ENCODE data around the gene ACTR6. TPM values are rescaled to one million over a fixed set of nuclear protein-coding genes. Genes with fewer than 3 reads are reported as not detected.
"Not testable (repeated sequence)": the region's sequence is repeated elsewhere in the genome, so short reads cannot be mapped to it uniquely, and the experiment has no call there.

Gene ACTR6
- total RNA-seq, 1 experiment from 2014 or later = 26.9 TPM

DNA sequence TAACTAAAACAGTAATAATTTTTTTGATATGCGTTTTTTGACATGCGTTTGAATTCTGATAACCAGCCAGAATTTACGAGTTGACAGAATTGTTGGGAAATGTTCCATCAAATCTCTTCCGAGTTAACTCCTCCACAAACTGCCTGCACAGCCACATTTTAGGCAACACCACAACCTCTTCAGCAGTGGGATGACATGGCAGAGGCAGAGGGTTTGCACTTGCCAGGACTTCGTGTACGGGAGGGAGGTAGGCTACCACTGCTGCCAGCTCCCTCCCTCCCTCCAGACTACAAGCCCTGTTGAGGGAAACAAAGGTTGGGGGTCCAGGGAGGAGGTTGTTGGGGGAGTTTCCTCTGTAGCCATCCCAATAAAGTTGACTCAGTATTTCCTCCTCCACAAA lies 14.5 kb upstream of the ACTR6 start:
- H4K20me1 ChIP-seq (ENCODE audit: insufficient read depth) = no peaks in the 10 kb centered on the region; the same call in 1 of the 2 replicates
- H3K27ac ChIP-seq = no peak overlapping the region
- no peaks in the 10 kb centered on the region for H3K9me2 ChIP-seq (ENCODE audit: insufficient read depth)
- H3F3A ChIP-seq (ENCODE audit: insufficient read depth, low read depth) = no peaks in the 10 kb centered on the region
- H3K4me1 ChIP-seq (replicated peaks; ENCODE audit: insufficient read depth) = no peaks in the 10 kb centered on the region
- no peaks in the 10 kb centered on the region for H3K36me3 ChIP-seq (ENCODE audit: low read depth)
- H2AFZ ChIP-seq = no peak overlapping the region
- ChIA-PET CTCF (no interaction called here), POLR2A (ENCODE audit: unreplicated experiment) (no interaction called here)
- no peak for DNase-seq
- H3K79me2 ChIP-seq (ENCODE audit: low read depth) = no peaks in the 10 kb centered on the region
- H3K4me2 ChIP-seq = no peak overlapping the region
- intact Hi-C loops (cut with micrococcal nuclease; ENCODE audit: unreplicated experiment) = no loop called here
- TF ChIP-seq EZH2 (IDR thresholded peaks at IDR 0.05; ENCODE audit: low read depth) (no peak), CTCF (conservative IDR thresholded peaks at IDR 0.05) (no peak)
- no peaks in the 10 kb centered on the region for H3K27me3 ChIP-seq (ENCODE audit: insufficient read depth, low read depth)
- no peaks in the 10 kb centered on the region for H3K9me3 ChIP-seq (ENCODE audit: insufficient read depth, low read depth)
- no peak overlapping the region for H3K4me3 ChIP-seq
- no TSS peak for BruUV-seq (replicated peaks)

DNA sequence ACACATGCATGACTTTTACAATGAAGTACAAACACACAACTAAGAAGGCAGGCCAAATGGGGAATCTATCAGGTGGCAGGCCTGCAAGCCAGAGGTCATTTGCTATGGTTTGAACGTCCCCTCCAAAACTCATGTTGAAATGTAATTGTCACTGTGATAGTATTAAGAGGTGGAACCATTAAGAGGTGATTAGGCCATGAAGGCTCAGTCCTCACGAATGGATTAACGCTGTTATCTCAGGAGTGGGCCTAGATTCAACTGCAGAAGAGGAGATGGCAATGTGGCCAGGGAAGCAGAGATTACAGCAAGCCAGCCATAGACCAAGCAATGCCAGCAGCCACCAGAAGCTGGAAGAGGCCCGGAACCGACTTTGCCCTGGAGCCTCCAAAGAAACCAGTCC lies 13.5 kb upstream of the ACTR6 start:
- no TSS peak for BruUV-seq (replicated peaks)
- Histone ChIP-seq H3K4me2 (no peak overlapping the region), H3K79me2 (ENCODE audit: low read depth) (no peaks in the 10 kb centered on the region), H3F3A (ENCODE audit: insufficient read depth, low read depth) (no peaks in the 10 kb centered on the region), H3K36me3 (ENCODE audit: low read depth) (no peaks in the 10 kb centered on the region), H3K9me2 (ENCODE audit: insufficient read depth) (no peaks in the 10 kb centered on the region), H3K27ac (no peak overlapping the region), H4K20me1 (ENCODE audit: insufficient read depth) (no peaks in the 10 kb centered on the region; the same call in 1 of the 2 replicates), H3K4me3 (no peak overlapping the region), H3K27me3 (ENCODE audit: insufficient read depth, low read depth) (no peaks in the 10 kb centered on the region), H3K9me3 (ENCODE audit: insufficient read depth, low read depth) (no peaks in the 10 kb centered on the region), H2AFZ (no peak overlapping the region), H3K4me1 (replicated peaks; ENCODE audit: insufficient read depth) (no peaks in the 10 kb centered on the region)
- intact Hi-C loops (cut with micrococcal nuclease; ENCODE audit: unreplicated experiment) = no loop called here
- TF ChIP-seq EZH2 (IDR thresholded peaks at IDR 0.05; ENCODE audit: low read depth) (no peak), CTCF (conservative IDR thresholded peaks at IDR 0.05) (no peak)
- POLR2A ChIA-PET (ENCODE audit: unreplicated experiment) = no interaction called here
- CTCF ChIA-PET = no interaction called here
- DNase-seq = no peak

DNA sequence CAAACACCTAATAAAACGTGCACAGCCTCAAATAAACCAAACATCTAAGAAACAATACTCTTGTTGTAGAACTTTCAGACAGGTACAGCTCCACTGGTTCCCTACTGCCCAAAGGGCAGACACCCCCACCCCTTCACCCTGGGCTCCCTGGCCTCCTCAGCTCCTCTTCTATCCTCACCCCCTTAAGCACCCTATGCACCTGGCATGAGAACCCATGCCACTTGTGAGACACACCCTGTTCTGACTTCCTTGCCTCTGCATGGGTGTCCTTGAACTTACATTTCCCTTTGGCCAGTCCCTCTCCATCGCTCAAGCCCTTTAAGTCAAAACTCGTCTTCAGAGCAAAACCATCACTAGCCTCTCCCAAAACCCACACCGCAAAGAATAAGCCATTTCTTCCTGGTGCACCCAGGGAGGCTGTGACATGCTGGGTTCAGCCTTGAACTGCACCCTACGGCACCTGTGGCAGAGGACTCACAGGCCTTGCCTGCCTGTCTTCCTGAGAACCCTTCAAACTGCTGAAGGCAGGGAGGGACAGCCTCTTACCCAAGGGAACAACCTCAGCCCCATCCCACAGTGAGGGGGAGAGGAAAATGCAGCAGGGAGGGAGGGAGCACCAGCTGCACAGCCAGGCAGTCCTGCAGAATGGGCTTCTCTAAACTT lies 12.6 kb upstream of the ACTR6 start:
- Histone ChIP-seq H4K20me1 (ENCODE audit: insufficient read depth) (no peaks in the 10 kb centered on the region; the same call in 1 of the 2 replicates), H3K4me2 (no peak overlapping the region), H3K9me2 (ENCODE audit: insufficient read depth) (no peaks in the 10 kb centered on the region), H3K4me1 (replicated peaks; ENCODE audit: insufficient read depth) (no peaks in the 10 kb centered on the region), H3K4me3 (no peak overlapping the region), H3F3A (ENCODE audit: insufficient read depth, low read depth) (no peaks in the 10 kb centered on the region), H2AFZ (no peak overlapping the region), H3K27ac (no peak overlapping the region), H3K27me3 (ENCODE audit: insufficient read depth, low read depth) (no peaks in the 10 kb centered on the region), H3K36me3 (ENCODE audit: low read depth) (no peaks in the 10 kb centered on the region), H3K9me3 (ENCODE audit: insufficient read depth, low read depth) (no peaks in the 10 kb centered on the region), H3K79me2 (ENCODE audit: low read depth) (no peaks in the 10 kb centered on the region)
- no peak for TF ChIP-seq EZH2 (IDR thresholded peaks at IDR 0.05; ENCODE audit: low read depth)
- no peak for TF ChIP-seq CTCF (conservative IDR thresholded peaks at IDR 0.05)
- ChIA-PET POLR2A (ENCODE audit: unreplicated experiment) (no interaction called here), CTCF (no interaction called here)
- BruUV-seq (replicated peaks) = no TSS peak
- intact Hi-C loops (cut with micrococcal nuclease; ENCODE audit: unreplicated experiment) = no loop called here
- no peak for DNase-seq

GRCh38 chr12:100188888-100189635 lies 11.6 kb upstream of the ACTR6 start:
- CTCF ChIA-PET = interaction anchor here (0.6 kb wide), 1 partner anchor 473 kb away, joined by 3 read pairs; no protein-coding TSS in a partner anchor
- H3K27ac ChIP-seq; H4K20me1 ChIP-seq (ENCODE audit: insufficient read depth); H3K36me3 ChIP-seq (ENCODE audit: low read depth); H3F3A ChIP-seq (ENCODE audit: insufficient read depth, low read depth); intact Hi-C loops (cut with micrococcal nuclease; ENCODE audit: unreplicated experiment); DNase-seq; POLR2A ChIA-PET (ENCODE audit: unreplicated experiment); BruUV-seq (replicated peaks); H3K27me3 ChIP-seq (ENCODE audit: insufficient read depth, low read depth); H3K79me2 ChIP-seq (ENCODE audit: low read depth); H3K9me2 ChIP-seq (ENCODE audit: insufficient read depth); H3K4me3 ChIP-seq; H3K4me2 ChIP-seq; H3K4me1 ChIP-seq (replicated peaks; ENCODE audit: insufficient read depth); H3K9me3 ChIP-seq (ENCODE audit: insufficient read depth, low read depth); H2AFZ ChIP-seq: not testable (repeated sequence)
